T-helper 2 cell (primary cell): ENCODE measurements around the gene AFF1.
"Not testable (repeated sequence)": the region's sequence is repeated elsewhere in the genome, so short reads cannot be mapped to it uniquely, and the experiment has no call there.

Source experiments
- DNase-seq, 5 experiments: peaks; one replicate each; pipeline versions ENCODE4 v3.0.0 to v3.0.0-alpha.2; 2012 to 2022

Gene AFF1

GRCh38 chr4:87037171-87037570, 102.4 kb downstream of the AFF1 start:
- not testable (repeated sequence) for DNase-seq

- no peak for DNase-seq
These were observed 103.0 kb downstream of the AFF1 start for GRCh38 chr4:87037671-87038334.

- DNase-seq: no peak
These were observed 104.2 kb downstream of the AFF1 start for GRCh38 chr4:87038837-87039615.

GRCh38 chr4:87041141-87041540, 106.3 kb downstream of the AFF1 start:
- no peak for DNase-seq

- DNase-seq: no peak
These were observed 107.4 kb downstream of the AFF1 start for GRCh38 chr4:87042221-87042620.

- no peak for DNase-seq
These were observed 108.4 kb downstream of the AFF1 start for GRCh38 chr4:87042986-87043820.

GRCh38 chr4:87044511-87045233, 109.9 kb downstream of the AFF1 start:
- DNase-seq: no peak

DNA sequence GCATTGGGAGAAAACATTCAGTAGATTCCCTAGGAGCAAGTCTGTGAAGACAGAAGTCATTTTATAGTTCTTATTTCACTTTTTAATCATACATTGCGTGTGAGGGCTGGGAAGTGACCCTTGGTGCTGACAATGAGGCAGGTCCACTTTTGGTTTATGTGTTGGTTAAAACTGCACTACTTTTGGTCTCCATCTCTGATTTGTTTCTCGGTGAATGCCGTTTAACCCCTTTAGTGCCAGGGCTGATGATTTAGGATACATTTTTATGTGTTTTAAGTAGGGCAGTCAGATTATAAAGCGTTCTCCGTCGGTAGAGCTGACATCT, 110.4 kb downstream of the AFF1 start:
- DNase-seq: no peak

GRCh38 chr4:87045659-87046058, 110.8 kb downstream of the AFF1 start:
- no peak for DNase-seq

DNA sequence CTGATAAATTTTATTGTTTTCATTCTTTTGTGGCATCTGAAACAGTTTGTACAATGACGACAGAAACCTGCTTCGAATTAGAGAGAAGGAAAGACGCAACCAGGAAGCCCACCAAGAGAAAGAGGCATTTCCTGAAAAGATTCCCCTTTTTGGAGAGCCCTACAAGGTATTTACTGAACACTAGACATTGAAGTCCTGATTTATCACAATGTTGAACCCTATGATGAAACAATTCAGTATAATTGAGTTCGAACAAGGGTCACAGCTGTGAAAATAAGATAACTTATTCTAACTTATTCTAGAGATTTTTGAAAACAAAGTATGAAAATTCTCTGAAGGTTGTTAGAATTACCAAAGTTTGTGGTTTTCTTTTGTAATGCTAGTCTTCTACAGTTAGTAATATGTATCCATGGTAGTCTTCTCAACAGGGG, 111.3 kb downstream of the AFF1 start:
- no peak for DNase-seq

GRCh38 chr4:87047281-87047798, 112.5 kb downstream of the AFF1 start:
- DNase-seq: no peak

GRCh38 chr4:87049508-87049907, 114.7 kb downstream of the AFF1 start:
- no peak for DNase-seq

DNA sequence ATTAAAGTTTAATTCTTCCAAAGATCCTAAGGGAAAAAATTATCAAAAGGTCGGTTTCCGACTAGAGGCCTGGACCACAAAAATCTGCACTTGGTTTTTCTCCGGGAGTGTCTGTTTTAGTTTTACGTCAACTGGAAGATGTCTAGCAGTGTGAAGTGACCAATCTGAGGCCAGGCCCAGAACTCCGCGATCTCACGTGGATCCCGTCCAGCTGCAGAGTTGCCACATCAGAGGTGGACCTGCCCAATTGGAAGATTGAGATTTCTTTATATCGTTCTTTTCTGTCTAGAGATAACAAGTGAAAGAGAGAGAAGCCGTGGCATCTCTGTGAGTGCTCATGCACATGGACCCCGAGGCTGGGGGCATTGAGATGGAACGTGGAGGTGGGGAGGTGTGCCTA, 115.8 kb downstream of the AFF1 start:
- no peak for DNase-seq

- DNase-seq: peak in 1 of 5 experiments; percentile 53
These were observed 116.4 kb downstream of the AFF1 start for GRCh38 chr4:87051121-87051713.

GRCh38 chr4:87052615-87053014, 117.8 kb downstream of the AFF1 start:
- DNase-seq: no peak

DNA sequence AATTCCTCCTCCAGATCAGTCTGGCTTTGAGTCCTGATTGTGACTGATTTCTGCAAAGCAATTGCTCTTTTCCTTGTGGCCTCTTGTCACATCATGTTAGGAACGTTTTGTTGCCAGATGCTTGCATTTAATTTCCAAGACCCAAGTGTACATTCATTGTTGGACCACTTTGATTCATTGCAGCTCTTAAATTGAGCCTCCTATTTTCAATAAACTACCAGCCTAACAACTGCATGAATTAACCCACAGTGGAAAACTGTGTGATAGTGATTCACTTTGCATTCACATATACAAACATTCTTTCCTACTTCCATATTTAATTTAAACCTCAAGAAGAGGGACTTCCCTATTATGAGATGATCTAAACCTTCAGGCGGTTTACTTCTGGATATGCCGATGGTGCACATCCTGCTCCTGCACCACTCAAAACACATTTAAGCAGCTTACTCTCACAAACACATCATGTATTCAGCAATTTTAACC, 118.4 kb downstream of the AFF1 start:
- DNase-seq: peak in 1 of 5 experiments; percentile 34

GRCh38 chr4:87053802-87054767, 119.3 kb downstream of the AFF1 start:
- no peak for DNase-seq

GRCh38 chr4:87054900-87055299, 120.1 kb downstream of the AFF1 start:
- no peak for DNase-seq

DNA sequence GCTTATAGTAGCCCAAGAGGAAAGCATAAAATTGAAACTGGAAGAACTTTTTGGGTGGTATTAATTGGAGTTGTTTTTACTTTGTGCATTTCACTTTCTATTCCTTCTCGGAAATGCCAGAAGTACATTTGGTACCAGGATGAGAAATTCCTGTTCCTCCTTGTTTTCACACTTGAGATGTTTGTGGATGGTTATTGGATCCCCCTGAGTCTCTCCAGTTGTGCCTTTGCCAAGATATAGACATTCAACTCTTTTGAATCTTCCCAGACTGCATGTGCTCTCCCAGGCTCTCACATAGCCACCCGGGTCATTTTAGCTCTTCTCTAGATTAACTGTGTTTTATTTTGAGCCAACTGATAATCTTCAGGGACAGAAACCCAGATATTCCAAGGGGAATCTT, 120.5 kb downstream of the AFF1 start:
- no peak for DNase-seq

GRCh38 chr4:87056881-87057280, 122.1 kb downstream of the AFF1 start:
- DNase-seq: no peak

GRCh38 chr4:87057835-87058355, 123.1 kb downstream of the AFF1 start:
- no peak for DNase-seq
